ENCODE measurements around the gene ATN1.

GRCh38 chr12:6937481-6938352 lies 10.0 kb downstream of the ATN1 start:
- peak in 2 of 3 experiments; percentile 90 to 99; a peak in 3 of 4 replicates for TF ChIP-seq CTCF (IDR thresholded peaks at IDR 0.05; ENCODE audit: control extremely low read depth in 1 of 3, insufficient read depth in 1 of 3, low read depth in 1 of 3, low read length in 3 of 3)
- TF ChIP-seq, protein P1, sequence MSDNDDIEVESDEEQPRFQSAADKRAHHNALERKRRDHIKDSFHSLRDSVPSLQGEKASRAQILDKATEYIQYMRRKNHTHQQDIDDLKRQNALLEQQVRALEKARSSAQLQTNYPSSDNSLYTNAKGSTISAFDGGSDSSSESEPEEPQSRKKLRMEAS (IDR thresholded peaks at IDR 0.05): peak; percentile 95
- peak in 1 of 2 experiments; percentile 93; a peak in 2 of 3 replicates for TF ChIP-seq POLR2A (IDR thresholded peaks at IDR 0.05; ENCODE audit: control extremely low read depth in 1 of 2, low read depth in 2 of 2, low read length in 2 of 2)

Data from H1 (cell line).